Measurements from ENCODE around the gene RPL29. TPM values are rescaled to one million over a fixed set of nuclear protein-coding genes. Genes with fewer than 3 reads are reported as not detected.

The RPL29 gene
- total and polyA plus RNA-seq, 9 donors = 1,785 to 3,982 (median 1,999) TPM

DNA sequence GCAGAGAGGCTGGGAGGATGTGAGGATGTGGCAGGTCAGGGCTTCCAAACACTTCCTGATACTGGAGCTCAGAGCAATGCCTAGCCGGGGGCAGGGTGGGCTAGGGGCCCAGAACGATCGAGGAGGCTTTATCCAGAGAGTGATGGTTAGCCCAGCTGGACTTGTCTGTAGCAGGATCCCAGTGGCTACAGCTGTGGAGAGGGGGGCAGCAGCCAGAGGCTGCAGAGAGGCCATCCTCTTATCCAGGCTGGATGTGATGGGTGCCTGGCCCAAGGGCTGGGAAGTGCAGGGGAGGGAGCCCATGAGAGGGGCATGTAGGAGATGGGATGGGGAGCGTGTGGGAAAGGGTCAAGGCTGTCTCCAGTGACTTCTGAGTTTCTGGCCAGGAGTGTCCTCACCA, 48.9 kb downstream of the RPL29 start:
- DNase-seq = peak in 1 of 5 donors; percentile 23
- no peak overlapping the region for H3K4me3 ChIP-seq
- intact Hi-C loops (cut with DNase I) = loop anchor here in 1 of 4 donors (10.0 kb wide), 1 partner anchor 1332 kb away; the partner anchor contains the start of genes CISH and MAPKAPK3
- no peaks in the 10 kb centered on the region for H3K9me3 ChIP-seq
- no peaks in the 10 kb centered on the region for H3K36me3 ChIP-seq
- WGBS, 3 donors = 64 to 75% (median 65%) methylated on average over 4 of the region's 4 CpGs
- peaks cover 10% of the 10 kb centered on the region for H3K4me1 ChIP-seq (ENCODE audit: insufficient read depth)
- H3K27ac ChIP-seq = no peak overlapping the region
- no peak for TF ChIP-seq POLR2A (IDR thresholded peaks at IDR 0.05)
- no peak for TF ChIP-seq EP300 (IDR thresholded peaks at IDR 0.05)
- TF ChIP-seq, protein P1, sequence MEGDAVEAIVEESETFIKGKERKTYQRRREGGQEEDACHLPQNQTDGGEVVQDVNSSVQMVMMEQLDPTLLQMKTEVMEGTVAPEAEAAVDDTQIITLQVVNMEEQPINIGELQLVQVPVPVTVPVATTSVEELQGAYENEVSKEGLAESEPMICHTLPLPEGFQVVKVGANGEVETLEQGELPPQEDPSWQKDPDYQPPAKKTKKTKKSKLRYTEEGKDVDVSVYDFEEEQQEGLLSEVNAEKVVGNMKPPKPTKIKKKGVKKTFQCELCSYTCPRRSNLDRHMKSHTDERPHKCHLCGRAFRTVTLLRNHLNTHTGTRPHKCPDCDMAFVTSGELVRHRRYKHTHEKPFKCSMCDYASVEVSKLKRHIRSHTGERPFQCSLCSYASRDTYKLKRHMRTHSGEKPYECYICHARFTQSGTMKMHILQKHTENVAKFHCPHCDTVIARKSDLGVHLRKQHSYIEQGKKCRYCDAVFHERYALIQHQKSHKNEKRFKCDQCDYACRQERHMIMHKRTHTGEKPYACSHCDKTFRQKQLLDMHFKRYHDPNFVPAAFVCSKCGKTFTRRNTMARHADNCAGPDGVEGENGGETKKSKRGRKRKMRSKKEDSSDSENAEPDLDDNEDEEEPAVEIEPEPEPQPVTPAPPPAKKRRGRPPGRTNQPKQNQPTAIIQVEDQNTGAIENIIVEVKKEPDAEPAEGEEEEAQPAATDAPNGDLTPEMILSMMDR (IDR thresholded peaks at IDR 0.05) = no peak
- no peaks in the 10 kb centered on the region for H3K27me3 ChIP-seq

DNA sequence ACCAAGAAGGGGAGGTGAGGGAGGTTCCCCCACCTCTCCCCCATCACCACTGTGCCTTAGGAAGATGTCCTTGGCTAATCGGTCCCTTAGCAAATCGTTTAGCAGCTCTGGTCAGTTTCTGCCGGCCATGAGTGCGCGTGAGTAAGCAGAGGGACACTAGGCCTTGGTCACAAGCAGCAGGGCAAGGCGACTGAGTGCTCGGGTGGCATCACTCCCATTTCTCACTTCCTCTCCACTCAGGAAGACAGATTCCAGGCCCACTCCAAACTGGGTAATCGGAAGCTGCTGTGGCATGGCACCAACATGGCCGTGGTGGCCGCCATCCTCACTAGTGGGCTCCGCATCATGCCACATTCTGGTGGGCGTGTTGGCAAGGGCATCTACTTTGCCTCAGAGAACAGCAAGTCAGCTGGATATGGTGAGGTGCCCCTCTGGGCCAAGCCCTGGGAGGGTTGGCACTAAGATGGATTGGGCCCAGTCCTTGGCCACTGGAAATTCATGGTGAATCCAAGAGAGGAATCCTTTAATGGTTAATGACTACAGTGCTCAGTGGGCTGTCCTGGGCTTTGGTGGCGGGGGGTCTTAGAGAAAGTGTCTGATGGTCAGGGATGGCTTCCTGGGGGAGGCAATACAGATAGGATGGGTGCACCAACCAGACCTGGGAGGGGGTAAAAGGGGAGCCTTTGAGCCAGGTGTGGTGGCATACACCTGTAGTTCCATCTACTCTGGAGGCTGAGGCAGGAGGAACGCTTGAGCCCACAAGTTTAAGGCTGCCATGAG, 49.6 kb downstream of the RPL29 start:
- intact Hi-C loops (cut with DNase I) = loop anchor here in 1 of 4 donors (10.0 kb wide), 1 partner anchor 1331 kb away; the partner anchor contains the start of genes CISH and MAPKAPK3

DNA sequence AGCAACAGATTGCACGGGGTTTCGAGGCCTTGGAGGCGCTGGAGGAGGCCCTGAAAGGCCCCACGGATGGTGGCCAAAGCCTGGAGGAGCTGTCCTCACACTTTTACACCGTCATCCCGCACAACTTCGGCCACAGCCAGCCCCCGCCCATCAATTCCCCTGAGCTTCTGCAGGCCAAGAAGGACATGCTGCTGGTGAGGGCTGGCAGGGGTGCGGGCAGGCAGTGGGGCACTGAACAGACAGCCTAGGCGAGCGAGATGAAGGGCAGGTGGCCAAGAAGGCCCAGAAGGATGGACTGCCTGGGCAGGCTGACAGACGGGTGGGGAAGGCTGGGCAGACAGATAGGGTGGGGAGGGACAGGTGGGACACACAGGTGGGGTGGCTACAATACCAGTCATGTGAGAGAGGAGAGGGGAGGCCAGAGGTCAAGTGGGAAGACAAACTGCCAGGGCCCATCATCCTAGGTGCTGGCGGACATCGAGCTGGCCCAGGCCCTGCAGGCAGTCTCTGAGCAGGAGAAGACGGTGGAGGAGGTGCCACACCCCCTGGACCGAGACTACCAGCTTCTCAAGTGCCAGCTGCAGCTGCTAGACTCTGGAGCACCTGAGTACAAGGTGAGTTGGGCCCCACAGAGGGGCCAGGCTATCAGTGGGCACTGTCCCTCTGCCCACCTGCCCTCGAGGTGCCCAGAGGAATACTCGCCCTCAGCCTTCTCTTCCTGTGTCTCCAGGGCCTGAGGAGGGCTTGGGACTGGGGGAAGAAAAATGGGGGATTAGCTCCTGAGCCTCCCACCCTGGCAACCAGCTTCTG, 50.5 kb downstream of the RPL29 start:
- no peaks in the 10 kb centered on the region for H3K9me3 ChIP-seq
- no peaks in the 10 kb centered on the region for H3K27me3 ChIP-seq
- peak in 1 of 5 donors; percentile 17 for DNase-seq
- no peaks in the 10 kb centered on the region for H3K36me3 ChIP-seq
- H3K4me3 ChIP-seq = no peak overlapping the region
- H3K4me1 ChIP-seq (ENCODE audit: insufficient read depth) = peaks cover 14% of the 10 kb centered on the region
- H3K27ac ChIP-seq = no peak overlapping the region
- 79 to 83% (median 82%) methylated on average over 18 of the region's 18 CpGs for WGBS, 3 donors
- intact Hi-C loops (cut with DNase I) = loop anchor here in 1 of 4 donors (10.0 kb wide), 1 partner anchor 1330 kb away; the partner anchor contains the start of genes CISH and MAPKAPK3
- TF ChIP-seq, protein P1 (IDR thresholded peaks at IDR 0.05) = no peak
- no peak for TF ChIP-seq POLR2A (IDR thresholded peaks at IDR 0.05)
- no peak for TF ChIP-seq EP300 (IDR thresholded peaks at IDR 0.05)

More for the DNA sequence above, 49.6 kb downstream of the RPL29 start:
- Histone ChIP-seq H3K27ac (no peak overlapping the region), H3K36me3 (no peaks in the 10 kb centered on the region), H3K4me3 (no peak overlapping the region), H3K27me3 (no peaks in the 10 kb centered on the region), H3K4me1 (ENCODE audit: insufficient read depth) (peaks cover 10% of the 10 kb centered on the region), H3K9me3 (no peaks in the 10 kb centered on the region)
- DNase-seq = peak in 1 of 5 donors; percentile 12
- 89 to 95% (median 93%) methylated on average over 14 of the region's 14 CpGs for WGBS, 3 donors
- TF ChIP-seq, protein P1 (IDR thresholded peaks at IDR 0.05) = no peak
- TF ChIP-seq POLR2A (IDR thresholded peaks at IDR 0.05) (no peak), EP300 (IDR thresholded peaks at IDR 0.05) (no peak)

DNA sequence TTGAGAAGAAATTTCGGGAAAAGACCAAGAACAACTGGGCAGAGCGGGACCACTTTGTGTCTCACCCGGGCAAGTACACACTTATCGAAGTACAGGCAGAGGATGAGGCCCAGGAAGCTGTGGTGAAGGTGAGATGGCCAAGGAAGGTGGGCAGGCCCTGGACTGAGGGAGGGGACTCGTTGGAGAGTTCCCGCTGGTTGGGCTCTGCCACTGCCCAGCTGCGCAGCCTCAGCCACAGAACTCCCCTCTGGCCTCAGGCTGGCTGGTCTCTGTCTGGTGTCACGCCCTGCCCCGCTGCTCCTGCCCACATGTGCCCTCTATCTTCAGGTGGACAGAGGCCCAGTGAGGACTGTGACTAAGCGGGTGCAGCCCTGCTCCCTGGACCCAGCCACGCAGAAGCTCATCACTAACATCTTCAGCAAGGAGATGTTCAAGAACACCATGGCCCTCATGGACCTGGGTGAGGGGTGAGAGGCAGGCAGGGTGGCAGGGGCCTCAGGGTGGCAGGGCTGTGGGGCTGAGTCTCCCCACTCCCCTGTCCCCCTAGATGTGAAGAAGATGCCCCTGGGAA, 51.2 kb downstream of the RPL29 start:
- H3K27ac ChIP-seq = no peak overlapping the region
- H3K27me3 ChIP-seq = no peaks in the 10 kb centered on the region
- TF ChIP-seq POLR2A (IDR thresholded peaks at IDR 0.05) = no peak
- TF ChIP-seq, protein P1 (IDR thresholded peaks at IDR 0.05) = no peak
- H3K4me3 ChIP-seq = no peak overlapping the region
- no peaks in the 10 kb centered on the region for H3K9me3 ChIP-seq
- WGBS, 3 donors = 81 to 88% (median 88%) methylated on average over 11 of the region's 11 CpGs
- no peaks in the 10 kb centered on the region for H3K36me3 ChIP-seq
- intact Hi-C loops (cut with DNase I) = loop anchor here in 1 of 4 donors (5.0 to 10.0 kb wide), 2 partner anchors 198 to 1330 kb away; partner anchors contain the start of genes CISH and MAPKAPK3
- DNase-seq = no peak
- peaks cover 14% of the 10 kb centered on the region for H3K4me1 ChIP-seq (ENCODE audit: insufficient read depth)

All from ovary (tissue), 9 donors.